Heart left ventricle (tissue), 16 donors: ENCODE data around the gene MYLK3. TPM values are rescaled to one million over a fixed set of nuclear protein-coding genes. Genes with fewer than 3 reads are reported as not detected.

Experiments used
- ATAC-seq, 4 donors: fragments of 200-7000 bp; cut with Tn5 transposase; one replicate each; pipeline ENCODE4 v1.9.1; 2020 to 2022; ENCODE audit warnings: moderate library complexity in 4 of 4, mild to moderate bottlenecking in 3 of 4, moderate number of reproducible peaks in 1 of 4
- DNase-seq, 5 donors: peaks; one replicate each; pipeline ENCODE4 v3.0.0-alpha.2; 2020
- H3K27ac ChIP-seq, 12 donors: fragments of 200-600 bp; sonication (generic) in 4 of 12; one replicate each; pipeline versions ENCODE4 v1.5.0 to v1.8.0; 2016 to 2022; ENCODE audit warnings: mild to moderate bottlenecking in 2 of 12
- H3K27me3 ChIP-seq, 9 donors: fragments of 200-600 bp; sonication (generic) in 2 of 9; one replicate each; pipeline versions ENCODE4 v1.5.1 to v1.8.0; 2016 to 2022; ENCODE audit warnings: mild to moderate bottlenecking in 3 of 9
- H3K36me3 ChIP-seq, 9 donors: fragments of 200-600 bp; sonication (generic) in 2 of 9; one replicate each; pipeline versions ENCODE4 v1.5.0 to v1.8.0; 2018 to 2022; ENCODE audit warnings: mild to moderate bottlenecking in 2 of 9
- H3K4me1 ChIP-seq, 12 donors: fragments of 200-600 bp; sonication (generic) in 4 of 12; one replicate each; pipeline versions ENCODE4 v1.5.0 to v1.8.0; 2016 to 2022; ENCODE audit warnings: mild to moderate bottlenecking in 3 of 12
- H3K4me3 ChIP-seq, 12 donors: fragments of 200-600 bp; sonication (generic) in 4 of 12; one replicate each; pipeline versions ENCODE4 v1.5.0 to v1.8.0; 2017 to 2022; ENCODE audit warnings: mild to moderate bottlenecking in 9 of 12, moderate library complexity in 4 of 12
- H3K9me3 ChIP-seq, 12 donors: fragments of 200-600 bp; sonication (generic) in 4 of 12; one replicate each; pipeline versions ENCODE4 v1.5.0 to v1.8.0; 2016 to 2022; ENCODE audit warnings: mild to moderate bottlenecking in 1 of 12
- POLR2A ChIP-seq, 2 donors: fragments of 450-650 bp; IDR thresholded peaks; one replicate each; pipeline ENCODE4 v1.6.1; 2017; ENCODE audit warnings: antibody characterized with exemption in 2 of 2, mild to moderate bottlenecking in 2 of 2, moderate library complexity in 2 of 2
- WGBS, 4 donors: extraction: QIAGEN DNeasy Blood & Tissue Kit in 2 of 4; methylation state at CpG; one replicate each; pipeline versions ENCODE4 v1.1.5 to v1.1.7; 2013 to 2018; 5-methylcytosine and 5-hydroxymethylcytosine counted together
- intact Hi-C, 10 donors: fragments of 100-400 bp; cut with DNase I; formaldehyde crosslinking; loops; one replicate each; pipeline versions ENCODE4 v1.11.1 to v1.14.2; 2022
- polyA plus RNA-seq, 2 donors: library from polyadenylated mRNA; stranded (reverse); fragments of 200-250 nt; gene quantifications; one replicate each; pipeline ENCODE4 v1.2.3, GENCODE V29; 2013
- total RNA-seq, 9 donors: library from RNA; depleted of rRNA in 2 of 9; stranded (reverse); fragments of >200 nt in 2 of 9; fragmentation: NEBNext Ultra II Directional in 3 of 9; extraction: Animal tissue kit (Norgen Biotek cat#: 25700) in 3 of 9; gene quantifications; one replicate each; pipeline versions ENCODE4 v1.1.0 to v1.2.4, GENCODE V29; 2016 to 2023
- TF ChIP-seq, protein P1 (sequence below), 12 donors: fragments of 200-600 bp; sonication (generic) in 4 of 12; IDR thresholded peaks; one replicate each; pipeline versions ENCODE4 v1.5.0 to v1.8.0; 2018 to 2022; ENCODE audit warnings: antibody characterized with exemption in 12 of 12, mild to moderate bottlenecking in 5 of 12
- donor health status: ischemic (EF 13 %, LVEDD 7.1; RV severe dilation, severe dysfunction).
- donor health status: healthy with polysubstance abuse.
- donor health status: DM: no; HTN: yes; CAD: no.
- donor health status: DM: no; HTN: no; CAD: no.
- donor health status: ischemic (EF 25% LVEDD 6.9; RV normal size, moderate dysfunction).
- donor health status: ischemic (EF 25% LVEDD 5.7; RV mildly dilated, moderate dysfunction).
- donor health status: healthy.
- donor health status: DM: yes; HTN: yes; CAD: no.
- donor health status: ischemic (EF 35%, LVEDD 5.7; RV mildly dilated, moderate dysfunction).
- donor health status: nonischemic (EF 11% LVEDD 7.7; RV severe dilation, severe dysfunction).
- donor health status: DM: yes; HTN: yes; CAD: no.
- donor health status: PGD.
- donor health status: ischemic (EF 29% LVEDD 5.4; RV normal size, mild dysfunction).
- donor health status: nonischemic (EF 23%, LVEDD 6.1; RV moderate dilation, normal function).

Gene MYLK3
- total and polyA plus RNA-seq, 11 donors: 76.4 to 374 (median 231) TPM

DNA sequence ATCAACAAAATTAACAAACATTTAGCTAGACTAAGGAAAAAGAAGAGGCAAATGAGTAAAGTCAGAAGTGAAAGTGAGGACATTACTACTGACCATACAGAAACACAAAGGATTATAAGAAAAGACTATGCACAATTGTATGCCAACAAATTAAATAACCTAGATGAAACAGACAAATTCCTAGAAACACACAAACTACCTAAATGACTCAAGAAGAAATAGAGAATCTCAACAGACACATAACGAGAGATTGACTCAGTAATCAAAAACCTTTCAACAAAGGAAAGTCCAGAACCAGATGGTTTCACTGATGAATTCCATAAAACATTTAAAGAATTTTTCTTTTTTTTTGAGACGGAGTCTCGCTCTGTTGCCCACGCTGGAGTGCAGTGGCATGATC is 35.7 kb upstream of the MYLK3 start:
- WGBS, 4 donors: 85 to 93% (median 89%) methylated on average over 4 of the region's 4 CpGs
- Histone ChIP-seq H3K27ac (no peak overlapping the region), H3K36me3 (no peaks in the 10 kb centered on the region), H3K27me3 (no peaks in the 10 kb centered on the region), H3K4me3 (no peak overlapping the region), H3K9me3 (peaks cover 0 to 10% (median 0%) of the 10 kb centered on the region in 12 donors), H3K4me1 (peaks cover 0 to 12% (median 0%) of the 10 kb centered on the region in 12 donors)
- ATAC-seq (no peak), DNase-seq (no peak)
- TF ChIP-seq POLR2A (IDR thresholded peaks at IDR 0.05): no peak
- TF ChIP-seq, protein P1, sequence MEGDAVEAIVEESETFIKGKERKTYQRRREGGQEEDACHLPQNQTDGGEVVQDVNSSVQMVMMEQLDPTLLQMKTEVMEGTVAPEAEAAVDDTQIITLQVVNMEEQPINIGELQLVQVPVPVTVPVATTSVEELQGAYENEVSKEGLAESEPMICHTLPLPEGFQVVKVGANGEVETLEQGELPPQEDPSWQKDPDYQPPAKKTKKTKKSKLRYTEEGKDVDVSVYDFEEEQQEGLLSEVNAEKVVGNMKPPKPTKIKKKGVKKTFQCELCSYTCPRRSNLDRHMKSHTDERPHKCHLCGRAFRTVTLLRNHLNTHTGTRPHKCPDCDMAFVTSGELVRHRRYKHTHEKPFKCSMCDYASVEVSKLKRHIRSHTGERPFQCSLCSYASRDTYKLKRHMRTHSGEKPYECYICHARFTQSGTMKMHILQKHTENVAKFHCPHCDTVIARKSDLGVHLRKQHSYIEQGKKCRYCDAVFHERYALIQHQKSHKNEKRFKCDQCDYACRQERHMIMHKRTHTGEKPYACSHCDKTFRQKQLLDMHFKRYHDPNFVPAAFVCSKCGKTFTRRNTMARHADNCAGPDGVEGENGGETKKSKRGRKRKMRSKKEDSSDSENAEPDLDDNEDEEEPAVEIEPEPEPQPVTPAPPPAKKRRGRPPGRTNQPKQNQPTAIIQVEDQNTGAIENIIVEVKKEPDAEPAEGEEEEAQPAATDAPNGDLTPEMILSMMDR (IDR thresholded peaks at IDR 0.05): no peak
- intact Hi-C loops: no loop called here

DNA sequence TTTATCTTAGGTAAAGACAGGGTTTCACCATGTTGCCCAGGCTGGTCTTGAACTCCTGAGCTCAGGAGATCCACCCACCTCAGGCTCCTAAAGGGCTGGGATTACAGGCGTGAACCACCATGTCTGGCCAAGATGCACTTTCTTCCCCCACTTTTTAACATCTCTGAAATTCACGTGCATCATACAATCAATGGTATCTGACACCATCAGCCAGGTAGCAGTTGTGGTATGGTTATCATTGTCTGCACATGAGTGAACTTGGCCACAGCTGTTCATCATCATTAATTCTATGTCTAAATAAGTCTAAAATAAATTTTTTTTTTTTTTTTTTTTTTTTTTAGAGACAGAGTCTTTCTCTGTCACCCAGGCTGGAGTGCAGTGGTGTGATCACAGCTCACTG is 34.2 kb upstream of the MYLK3 start:
- 86 to 97% (median 92%) methylated on average over 2 of the region's 2 CpGs for WGBS, 4 donors
- Histone ChIP-seq H3K4me3 (no peak overlapping the region), H3K36me3 (no peaks in the 10 kb centered on the region), H3K9me3 (peaks cover 0 to 10% (median 0%) of the 10 kb centered on the region in 12 donors), H3K4me1 (peaks cover 0 to 9% (median 0%) of the 10 kb centered on the region in 12 donors), H3K27ac (no peak overlapping the region), H3K27me3 (no peaks in the 10 kb centered on the region)
- TF ChIP-seq POLR2A (IDR thresholded peaks at IDR 0.05): no peak
- intact Hi-C loops: no loop called here
- no peak for ATAC-seq
- DNase-seq: no peak

DNA sequence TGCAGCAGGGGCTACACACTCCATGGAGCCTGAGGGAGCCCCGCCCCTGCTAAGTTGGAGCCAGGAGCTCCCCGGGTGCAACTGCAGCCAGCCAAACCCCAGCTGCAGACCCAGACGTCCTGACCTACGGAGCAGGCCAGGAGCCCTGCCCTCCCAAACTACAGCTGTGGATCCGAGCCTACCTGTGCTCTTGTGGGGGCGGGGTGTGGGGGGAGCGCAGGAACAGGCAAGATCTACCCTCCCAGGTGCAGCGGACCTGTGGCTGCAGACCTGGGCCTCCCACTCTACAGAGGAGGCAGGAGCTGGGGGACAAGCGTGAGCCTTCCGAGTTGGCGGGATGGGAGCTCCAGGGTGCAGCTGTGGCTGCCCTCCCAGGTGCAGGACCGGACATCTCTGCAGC is 29.7 kb upstream of the MYLK3 start:
- 85 to 100% (median 93%) methylated on average over 2 to 12 of the region's 12 CpGs for WGBS, 4 donors
- ATAC-seq: peak in 1 of 4 donors; percentile 18

DNA sequence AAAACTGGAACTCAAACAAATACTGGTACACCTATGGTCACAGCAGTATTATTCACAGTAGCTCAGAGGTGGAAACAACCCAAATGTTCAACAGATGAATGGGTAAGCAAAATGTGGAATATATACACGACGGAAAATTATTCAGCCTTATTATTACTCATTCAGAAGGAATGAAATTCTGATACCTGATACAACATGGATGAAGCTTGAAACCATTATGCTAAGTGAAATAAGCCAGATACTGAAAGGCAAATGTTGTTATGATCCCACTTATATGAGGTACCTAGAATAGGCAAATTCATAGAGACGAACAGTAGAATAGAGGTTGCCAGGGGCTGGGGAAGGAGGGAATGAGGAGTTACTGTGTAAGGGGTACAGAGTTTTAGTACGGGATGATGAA is 27.1 kb upstream of the MYLK3 start:
- H3K27ac ChIP-seq: no peak overlapping the region
- intact Hi-C loops: no loop called here

More for the DNA sequence above, 29.7 kb upstream of the MYLK3 start:
- Histone ChIP-seq H3K27ac (no peak overlapping the region), H3K9me3 (no peaks in the 10 kb centered on the region), H3K4me1 (peaks cover 0 to 2% (median 0%) of the 10 kb centered on the region in 12 donors), H3K4me3 (no peak overlapping the region), H3K27me3 (no peaks in the 10 kb centered on the region), H3K36me3 (no peaks in the 10 kb centered on the region)
- TF ChIP-seq, protein P1 (IDR thresholded peaks at IDR 0.05): no peak
- no peak for TF ChIP-seq POLR2A (IDR thresholded peaks at IDR 0.05)
- DNase-seq: no peak
- intact Hi-C loops: no loop called here

More for the DNA sequence above, 27.1 kb upstream of the MYLK3 start:
- H3K4me3 ChIP-seq: no peak overlapping the region
- TF ChIP-seq, protein P1 (IDR thresholded peaks at IDR 0.05): no peak
- TF ChIP-seq POLR2A (IDR thresholded peaks at IDR 0.05): no peak
- 89 to 94% (median 93%) methylated on average over 4 of the region's 4 CpGs for WGBS, 4 donors
- no peaks in the 10 kb centered on the region for H3K36me3 ChIP-seq
- H3K4me1 ChIP-seq: peaks cover 0 to 10% (median 0%) of the 10 kb centered on the region in 12 donors
- ATAC-seq (no peak), DNase-seq (no peak)
- H3K9me3 ChIP-seq: no peaks in the 10 kb centered on the region
- no peaks in the 10 kb centered on the region for H3K27me3 ChIP-seq
